ENCODE measurements around the gene C3orf49. TPM values are rescaled to one million over a fixed set of nuclear protein-coding genes. Genes with fewer than 3 reads are reported as not detected.

C3orf49 gene
- total and polyA plus RNA-seq, 2 experiments from 2014 or later = not detected

GRCh38 chr3:63864008-63864964 is 45.2 kb downstream of the C3orf49 start:
- Histone ChIP-seq H3K4me1 (ENCODE audit: low read depth) (peaks cover 15% of the 10 kb centered on the region), H3K27me3 (no peaks in the 10 kb centered on the region), H3K4me3 (peak overlapping the region; percentile 99), H3K36me3 (no peaks in the 10 kb centered on the region), H3K9me3 (ENCODE audit: low read depth) (no peaks in the 10 kb centered on the region), H3K27ac (peak overlapping the region; percentile 56)
- TF ChIP-seq CTCF (IDR thresholded peaks at IDR 0.05; ENCODE audit: low read depth, low read length) = no peak
- DNase-seq (ENCODE audit: low read depth in 1 of 2, low spot score in 1 of 2) = peak; percentile 10

GRCh38 chr3:63864965-63865327 is 45.8 kb downstream of the C3orf49 start:
- Histone ChIP-seq H3K27me3 (no peaks in the 10 kb centered on the region), H3K36me3 (no peaks in the 10 kb centered on the region), H3K9me3 (ENCODE audit: low read depth) (no peaks in the 10 kb centered on the region), H3K4me1 (ENCODE audit: low read depth) (peaks cover 15% of the 10 kb centered on the region), H3K27ac (no peak overlapping the region), H3K4me3 (peak overlapping the region; percentile 99)
- no peak for DNase-seq (ENCODE audit: low read depth in 1 of 2, low spot score in 1 of 2)
- no peak for TF ChIP-seq CTCF (IDR thresholded peaks at IDR 0.05; ENCODE audit: low read depth, low read length)

- Histone ChIP-seq H3K36me3 (no peaks in the 10 kb centered on the region), H3K9me3 (ENCODE audit: low read depth) (no peaks in the 10 kb centered on the region)
- no peak for TF ChIP-seq CTCF (IDR thresholded peaks at IDR 0.05; ENCODE audit: low read depth, low read length)
Observed at GRCh38 chr3:63867225-63867624, 48.1 kb downstream of the C3orf49 start.

GRCh38 chr3:63869940-63870614 is 51.0 kb downstream of the C3orf49 start:
- H3K4me1 ChIP-seq (ENCODE audit: low read depth) = peaks cover 1% of the 10 kb centered on the region
- no peaks in the 10 kb centered on the region for H3K9me3 ChIP-seq (ENCODE audit: low read depth)
- no peak for DNase-seq (ENCODE audit: low read depth in 1 of 2, low spot score in 1 of 2)
- H3K27ac ChIP-seq = no peak overlapping the region
- no peak for TF ChIP-seq CTCF (IDR thresholded peaks at IDR 0.05; ENCODE audit: low read depth, low read length)
- no peak overlapping the region for H3K4me3 ChIP-seq
- H3K36me3 ChIP-seq = no peaks in the 10 kb centered on the region
- H3K27me3 ChIP-seq = no peaks in the 10 kb centered on the region

More at GRCh38 chr3:63867225-63867624, 48.1 kb downstream of the C3orf49 start:
- Histone ChIP-seq H3K27ac (no peak overlapping the region), H3K4me1 (ENCODE audit: low read depth) (peaks cover 13% of the 10 kb centered on the region), H3K4me3 (no peak overlapping the region), H3K27me3 (no peaks in the 10 kb centered on the region)
- no peak for DNase-seq (ENCODE audit: low read depth in 1 of 2, low spot score in 1 of 2)

GRCh38 chr3:63870615-63871005 is 51.5 kb downstream of the C3orf49 start:
- no peak for TF ChIP-seq CTCF (IDR thresholded peaks at IDR 0.05; ENCODE audit: low read depth, low read length)
- H3K4me3 ChIP-seq = no peak overlapping the region
- H3K9me3 ChIP-seq (ENCODE audit: low read depth) = no peaks in the 10 kb centered on the region
- H3K4me1 ChIP-seq (ENCODE audit: low read depth) = peaks cover 1% of the 10 kb centered on the region
- DNase-seq (ENCODE audit: low read depth in 1 of 2, low spot score in 1 of 2) = no peak
- no peaks in the 10 kb centered on the region for H3K36me3 ChIP-seq
- no peaks in the 10 kb centered on the region for H3K27me3 ChIP-seq
- no peak overlapping the region for H3K27ac ChIP-seq
